GM12878 (cell line): ENCODE data around the gene SSBP3. TPM values are rescaled to one million over a fixed set of nuclear protein-coding genes. Genes with fewer than 3 reads are reported as not detected.

Experiments used
- ATAC-seq: fragments of 200-7000 bp; cut with Tn5 transposase; 3 replicates; pipeline ENCODE4 v1.9.1; 2020; ENCODE audit warnings: mild to moderate bottlenecking, moderate library complexity
- BruUV-seq: library from RNA; stranded (reverse); fragments of 400-500 nt; replicated peaks from 2 replicates; lab custom pipeline; 2021; lab: Mats Ljungman, UMichigan
- CTCF ChIA-PET: fragments of 300-600 bp; sonication (Branson Sonifier 250); formaldehyde crosslinking; extraction: SDS; loops from one replicate; lab custom pipeline; 2021; ENCODE audit warnings: inconsistent platforms; lab: Yijun Ruan, JAX
- POLR2A ChIA-PET: fragments of 350-600 bp; formaldehyde crosslinking; extraction: SDS; loops from one replicate; lab custom pipeline; 2021; ENCODE audit warnings: inconsistent platforms; lab: Charles Lee
- RAD21 ChIA-PET: fragments of 300-600 bp; sonication (Branson Sonifier 250); formaldehyde crosslinking; loops from one replicate; lab custom pipeline; 2023; ENCODE audit warnings: antibody characterized with exemption; ENCODE audit not compliant: unreplicated experiment; lab: Charles Lee
- SMC1A ChIA-PET: fragments of 300-600 bp; sonication (Branson Sonifier 250); formaldehyde crosslinking; loops from one replicate; lab custom pipeline; 2023; ENCODE audit not compliant: unreplicated experiment, uncharacterized antibody; lab: Charles Lee
- DNase-seq: peaks from one replicate; pipeline ENCODE4 v3.0.0-alpha.2; 2011; ENCODE audit warnings: low read depth, low spot score
- FAIRE-seq: peaks from 3 replicates; lab custom pipeline; 2011; peaks lifted over from hg19 to GRCh38; lab: Jason Lieb, UNC
- H2AFZ ChIP-seq: 2 replicates; pipeline ENCODE4 v1.6.0; 2011; ENCODE audit warnings: low read depth, low read length, control low read depth; ENCODE audit not compliant: control insufficient read depth
- H3K27ac ChIP-seq: 2 replicates; pipeline ENCODE4 v1.5.1; 2011; ENCODE audit warnings: control low read depth; ENCODE audit not compliant: control insufficient read depth, insufficient read depth
- H3K27me3 ChIP-seq, 2 experiments: replicated peaks in 1 of 2; 2 replicates each; pipeline versions ENCODE4 v1.6.0 to v1.6.1; 2011; ENCODE audit warnings: low read length in 1 of 2; ENCODE audit not compliant: control insufficient read depth in 2 of 2, insufficient read depth in 2 of 2
- H3K36me3 ChIP-seq, 2 experiments: 2 replicates each; pipeline ENCODE4 v1.5.1; 2011; ENCODE audit warnings: low read length in 1 of 2; ENCODE audit not compliant: control insufficient read depth in 2 of 2, insufficient read depth in 2 of 2
- H3K4me1 ChIP-seq: 2 replicates; pipeline ENCODE4 v1.6.1; 2011; ENCODE audit warnings: mild to moderate bottlenecking, low read length, moderate library complexity, mixed read lengths; ENCODE audit not compliant: control insufficient read depth, insufficient read depth
- H3K4me2 ChIP-seq: 2 replicates; pipeline ENCODE4 v1.6.0; 2011; ENCODE audit warnings: control low read depth; ENCODE audit not compliant: control insufficient read depth, insufficient read depth
- H3K4me3 ChIP-seq: fragments of 200-600 bp; sonication (generic); 2 replicates; pipeline ENCODE4 v1.5.1; 2016
- H3K79me2 ChIP-seq: 2 replicates; pipeline ENCODE4 v1.6.0; 2011; ENCODE audit warnings: low read length; ENCODE audit not compliant: control insufficient read depth, insufficient read depth
- H3K9ac ChIP-seq: 2 replicates; pipeline ENCODE4 v1.8.0; 2011; ENCODE audit warnings: low read length, control low read depth, mixed read lengths; ENCODE audit not compliant: control insufficient read depth, insufficient read depth
- H3K9me3 ChIP-seq: replicated peaks from 3 replicates; pipeline ENCODE4 v1.5.1; 2011; ENCODE audit warnings: mild to moderate bottlenecking, low read length; ENCODE audit not compliant: control insufficient read depth, insufficient read depth
- H4K20me1 ChIP-seq: 2 replicates; pipeline ENCODE4 v1.6.0; 2011; ENCODE audit not compliant: control insufficient read depth, insufficient read depth
- CEBPB ChIP-seq, 2 experiments: fragments of 150-350 bp in 1 of 2; IDR thresholded peaks; 2 replicates each; pipeline ENCODE4 v1.6.1; 2012 to 2014; ENCODE audit warnings: low read depth in 2 of 2, low read length in 2 of 2, borderline replicate concordance in 1 of 2, inconsistent platforms in 1 of 2
- CREB1 ChIP-seq: IDR thresholded peaks from 2 replicates; pipeline ENCODE4 v1.6.1; 2012; ENCODE audit warnings: low read depth, mild to moderate bottlenecking, inconsistent platforms
- FOXM1 ChIP-seq: IDR thresholded peaks from 2 replicates; pipeline ENCODE4 v1.6.1; 2012; ENCODE audit warnings: low read depth, mild to moderate bottlenecking, inconsistent platforms, low read length, moderate library complexity
- GABPA ChIP-seq: IDR thresholded peaks from 2 replicates; pipeline ENCODE4 v1.6.1; 2014; ENCODE audit warnings: antibody characterized with exemption, low read depth, mild to moderate bottlenecking, inconsistent platforms
- HDGF ChIP-seq: fragments of 450-650 bp; IDR thresholded peaks from 2 replicates; pipeline ENCODE4 v1.6.1; 2016; ENCODE audit warnings: antibody characterized with exemption
- NFXL1 ChIP-seq: fragments of 450-650 bp; IDR thresholded peaks from 2 replicates; pipeline ENCODE4 v1.6.1; 2017; ENCODE audit warnings: antibody characterized with exemption, mild to moderate bottlenecking, borderline replicate concordance
- NR2C2 ChIP-seq: IDR thresholded peaks from 2 replicates; pipeline ENCODE4 v1.6.1; 2011; ENCODE audit warnings: borderline replicate concordance, low read depth; ENCODE audit not compliant: control insufficient read depth, insufficient read length
- SIN3A ChIP-seq: IDR thresholded peaks from 2 replicates; pipeline ENCODE4 v1.6.1; 2012; ENCODE audit warnings: low read depth, low read length, improper control_type of control experiment
- WGBS: methylation state at CpG from one replicate; pipeline ENCODE4 v1.1.6; 2016; ENCODE audit warnings: low lambda C conversion rate; ENCODE audit not compliant: insufficient replicate concordance, insufficient coverage; ENCODE audit errors: missing lambda C conversion rate; 5-methylcytosine and 5-hydroxymethylcytosine counted together
- in situ Hi-C: fragments of 300-500 bp; cut with MboI; formaldehyde crosslinking; loops from 9 replicates; pipeline ENCODE4 v1.14.3; 2018; ENCODE audit warnings: mixed read lengths
- intact Hi-C: fragments of 100-400 bp; cut with micrococcal nuclease; formaldehyde crosslinking; loops from one replicate; pipeline ENCODE4 v1.14.2; 2022; ENCODE audit not compliant: unreplicated experiment
- polyA plus RNA-seq, 11 experiments: library from polyadenylated mRNA; depleted of rRNA in 4 of 11; unstranded in 6 of 11; stranded (reverse) in 5 of 11; fragments of >200 nt; fragmentation: Nextera tagmentation in 4 of 11; fragmentation: Illumina TruSeq in 1 of 11; extraction: Ambion mirVana in 4 of 11; extraction: Trizol in 1 of 11; gene quantifications; 1 replicate in 1 of 11; 2 replicates in 10 of 11; pipeline versions ENCODE4 v1.2.1 to v1.2.3, GENCODE V29; 2011 to 2016; ENCODE audit warnings: inconsistent platforms in 2 of 11, missing spikeins in 2 of 11, low read depth in 1 of 11
- total RNA-seq, 4 experiments: library from RNA; depleted of rRNA in 3 of 4; stranded (reverse); fragments of >200 nt in 3 of 4; fragmentation: Illumina TruSeq in 1 of 4; extraction: Trizol in 1 of 4; gene quantifications; 2 replicates each; pipeline versions ENCODE4 v1.2.1 to v1.2.3, GENCODE V29; 2013 to 2021
- TF ChIP-seq, protein P1 (sequence below): IDR thresholded peaks from 2 replicates; pipeline ENCODE4 v1.6.1; 2011; ENCODE audit warnings: borderline replicate concordance, low read depth, mild to moderate bottlenecking, moderate library complexity, low read length; ENCODE audit not compliant: insufficient read depth, poor library complexity, severe bottlenecking
- TF ChIP-seq, protein P2 (sequence below): fragments of 450-650 bp; IDR thresholded peaks from 2 replicates; pipeline ENCODE4 v1.6.1; 2017; ENCODE audit warnings: borderline replicate concordance
- TF ChIP-seq, protein P3 (sequence below): fragments of 150-350 bp; IDR thresholded peaks from 2 replicates; pipeline ENCODE4 v1.6.1; 2016; ENCODE audit warnings: low read depth, low read length
- TF ChIP-seq, protein P4 (sequence below): fragments of 450-650 bp; formaldehyde crosslinking; IDR thresholded peaks from 2 replicates; pipeline ENCODE4 v1.4.0; 2022; ENCODE audit warnings: mild to moderate bottlenecking, moderate library complexity
- TF ChIP-seq, protein P5 (sequence below): fragments of 450-650 bp; IDR thresholded peaks from 2 replicates; pipeline ENCODE4 v1.6.1; 2016; ENCODE audit warnings: mild to moderate bottlenecking

The SSBP3 gene
- total and polyA plus RNA-seq, 10 of the 15 experiments (the other 5 are each of a cell fraction or from before 2014, with no cell fraction given): 4.1 to 51.7 (median 17.1) TPM

DNA sequence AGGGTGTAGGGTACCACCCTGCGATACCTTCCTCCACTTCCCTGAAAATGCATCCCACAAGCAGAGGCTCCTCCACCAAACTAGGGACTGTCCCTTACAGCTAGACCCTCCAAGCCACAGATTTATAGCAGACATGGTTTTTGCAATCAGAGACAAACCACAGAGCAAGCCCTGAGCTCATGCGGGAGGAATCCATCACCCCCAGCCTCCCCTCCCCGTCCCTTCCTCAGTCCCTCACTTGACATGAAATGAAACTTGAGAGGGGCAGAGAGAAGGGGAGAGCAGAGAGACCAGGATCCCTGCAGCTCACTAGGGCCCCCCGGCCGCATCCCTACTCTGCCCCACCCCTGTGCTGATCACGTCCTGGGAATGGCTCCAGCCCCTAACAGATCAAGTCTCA lies 111.3 kb downstream of the SSBP3 start:
- H3K4me3 ChIP-seq: no peak overlapping the region
- in situ Hi-C loops: no loop called here
- H3K4me1 ChIP-seq: no peaks in the 10 kb centered on the region
- no peak for TF ChIP-seq GABPA
- TF ChIP-seq, protein P1, sequence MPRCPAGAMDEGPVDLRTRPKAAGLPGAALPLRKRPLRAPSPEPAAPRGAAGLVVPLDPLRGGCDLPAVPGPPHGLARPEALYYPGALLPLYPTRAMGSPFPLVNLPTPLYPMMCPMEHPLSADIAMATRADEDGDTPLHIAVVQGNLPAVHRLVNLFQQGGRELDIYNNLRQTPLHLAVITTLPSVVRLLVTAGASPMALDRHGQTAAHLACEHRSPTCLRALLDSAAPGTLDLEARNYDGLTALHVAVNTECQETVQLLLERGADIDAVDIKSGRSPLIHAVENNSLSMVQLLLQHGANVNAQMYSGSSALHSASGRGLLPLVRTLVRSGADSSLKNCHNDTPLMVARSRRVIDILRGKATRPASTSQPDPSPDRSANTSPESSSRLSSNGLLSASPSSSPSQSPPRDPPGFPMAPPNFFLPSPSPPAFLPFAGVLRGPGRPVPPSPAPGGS: no peak
- TF ChIP-seq NR2C2: no peak
- no peak for TF ChIP-seq HDGF
- TF ChIP-seq CREB1: no peak
- TF ChIP-seq, protein P2, sequence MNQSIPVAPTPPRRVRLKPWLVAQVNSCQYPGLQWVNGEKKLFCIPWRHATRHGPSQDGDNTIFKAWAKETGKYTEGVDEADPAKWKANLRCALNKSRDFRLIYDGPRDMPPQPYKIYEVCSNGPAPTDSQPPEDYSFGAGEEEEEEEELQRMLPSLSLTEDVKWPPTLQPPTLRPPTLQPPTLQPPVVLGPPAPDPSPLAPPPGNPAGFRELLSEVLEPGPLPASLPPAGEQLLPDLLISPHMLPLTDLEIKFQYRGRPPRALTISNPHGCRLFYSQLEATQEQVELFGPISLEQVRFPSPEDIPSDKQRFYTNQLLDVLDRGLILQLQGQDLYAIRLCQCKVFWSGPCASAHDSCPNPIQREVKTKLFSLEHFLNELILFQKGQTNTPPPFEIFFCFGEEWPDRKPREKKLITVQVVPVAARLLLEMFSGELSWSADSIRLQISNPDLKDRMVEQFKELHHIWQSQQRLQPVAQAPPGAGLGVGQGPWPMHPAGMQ: no peak
- TF ChIP-seq, protein P3, sequence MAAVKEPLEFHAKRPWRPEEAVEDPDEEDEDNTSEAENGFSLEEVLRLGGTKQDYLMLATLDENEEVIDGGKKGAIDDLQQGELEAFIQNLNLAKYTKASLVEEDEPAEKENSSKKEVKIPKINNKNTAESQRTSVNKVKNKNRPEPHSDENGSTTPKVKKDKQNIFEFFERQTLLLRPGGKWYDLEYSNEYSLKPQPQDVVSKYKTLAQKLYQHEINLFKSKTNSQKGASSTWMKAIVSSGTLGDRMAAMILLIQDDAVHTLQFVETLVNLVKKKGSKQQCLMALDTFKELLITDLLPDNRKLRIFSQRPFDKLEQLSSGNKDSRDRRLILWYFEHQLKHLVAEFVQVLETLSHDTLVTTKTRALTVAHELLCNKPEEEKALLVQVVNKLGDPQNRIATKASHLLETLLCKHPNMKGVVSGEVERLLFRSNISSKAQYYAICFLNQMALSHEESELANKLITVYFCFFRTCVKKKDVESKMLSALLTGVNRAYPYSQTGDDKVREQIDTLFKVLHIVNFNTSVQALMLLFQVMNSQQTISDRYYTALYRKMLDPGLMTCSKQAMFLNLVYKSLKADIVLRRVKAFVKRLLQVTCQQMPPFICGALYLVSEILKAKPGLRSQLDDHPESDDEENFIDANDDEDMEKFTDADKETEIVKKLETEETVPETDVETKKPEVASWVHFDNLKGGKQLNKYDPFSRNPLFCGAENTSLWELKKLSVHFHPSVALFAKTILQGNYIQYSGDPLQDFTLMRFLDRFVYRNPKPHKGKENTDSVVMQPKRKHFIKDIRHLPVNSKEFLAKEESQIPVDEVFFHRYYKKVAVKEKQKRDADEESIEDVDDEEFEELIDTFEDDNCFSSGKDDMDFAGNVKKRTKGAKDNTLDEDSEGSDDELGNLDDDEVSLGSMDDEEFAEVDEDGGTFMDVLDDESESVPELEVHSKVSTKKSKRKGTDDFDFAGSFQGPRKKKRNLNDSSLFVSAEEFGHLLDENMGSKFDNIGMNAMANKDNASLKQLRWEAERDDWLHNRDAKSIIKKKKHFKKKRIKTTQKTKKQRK: no peak
- TF ChIP-seq NFXL1: no peak
- TF ChIP-seq, protein P4, sequence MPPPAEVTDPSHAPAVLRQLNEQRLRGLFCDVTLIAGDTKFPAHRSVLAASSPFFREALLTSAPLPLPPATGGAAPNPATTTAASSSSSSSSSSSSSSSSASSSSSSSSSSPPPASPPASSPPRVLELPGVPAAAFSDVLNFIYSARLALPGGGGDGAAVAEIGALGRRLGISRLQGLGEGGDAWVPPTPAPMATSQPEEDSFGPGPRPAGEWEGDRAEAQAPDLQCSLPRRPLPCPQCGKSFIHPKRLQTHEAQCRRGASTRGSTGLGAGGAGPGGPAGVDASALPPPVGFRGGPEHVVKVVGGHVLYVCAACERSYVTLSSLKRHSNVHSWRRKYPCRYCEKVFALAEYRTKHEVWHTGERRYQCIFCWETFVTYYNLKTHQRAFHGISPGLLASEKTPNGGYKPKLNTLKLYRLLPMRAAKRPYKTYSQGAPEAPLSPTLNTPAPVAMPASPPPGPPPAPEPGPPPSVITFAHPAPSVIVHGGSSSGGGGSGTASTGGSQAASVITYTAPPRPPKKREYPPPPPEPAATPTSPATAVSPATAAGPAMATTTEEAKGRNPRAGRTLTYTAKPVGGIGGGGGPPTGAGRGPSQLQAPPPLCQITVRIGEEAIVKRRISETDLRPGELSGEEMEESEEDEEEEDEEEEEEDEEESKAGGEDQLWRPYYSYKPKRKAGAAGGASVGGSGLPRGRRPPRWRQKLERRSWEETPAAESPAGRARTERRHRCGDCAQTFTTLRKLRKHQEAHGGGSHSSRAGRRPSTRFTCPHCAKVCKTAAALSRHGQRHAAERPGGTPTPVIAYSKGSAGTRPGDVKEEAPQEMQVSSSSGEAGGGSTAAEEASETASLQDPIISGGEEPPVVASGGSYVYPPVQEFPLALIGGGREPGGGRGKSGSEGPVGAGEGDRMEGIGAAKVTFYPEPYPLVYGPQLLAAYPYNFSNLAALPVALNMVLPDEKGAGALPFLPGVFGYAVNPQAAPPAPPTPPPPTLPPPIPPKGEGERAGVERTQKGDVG (CRISPR knock-in tag): no peak
- no peak for TF ChIP-seq CEBPB (IDR thresholded peaks at IDR 0.05; ENCODE audit: borderline replicate concordance in 1 of 2, low read depth in 2 of 2, low read length in 2 of 2)
- TF ChIP-seq FOXM1: no peak
- TF ChIP-seq, protein P5, sequence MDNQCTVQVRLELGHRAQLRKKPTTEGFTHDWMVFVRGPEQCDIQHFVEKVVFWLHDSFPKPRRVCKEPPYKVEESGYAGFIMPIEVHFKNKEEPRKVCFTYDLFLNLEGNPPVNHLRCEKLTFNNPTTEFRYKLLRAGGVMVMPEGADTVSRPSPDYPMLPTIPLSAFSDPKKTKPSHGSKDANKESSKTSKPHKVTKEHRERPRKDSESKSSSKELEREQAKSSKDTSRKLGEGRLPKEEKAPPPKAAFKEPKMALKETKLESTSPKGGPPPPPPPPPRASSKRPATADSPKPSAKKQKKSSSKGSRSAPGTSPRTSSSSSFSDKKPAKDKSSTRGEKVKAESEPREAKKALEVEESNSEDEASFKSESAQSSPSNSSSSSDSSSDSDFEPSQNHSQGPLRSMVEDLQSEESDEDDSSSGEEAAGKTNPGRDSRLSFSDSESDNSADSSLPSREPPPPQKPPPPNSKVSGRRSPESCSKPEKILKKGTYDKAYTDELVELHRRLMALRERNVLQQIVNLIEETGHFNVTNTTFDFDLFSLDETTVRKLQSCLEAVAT: no peak
- no peak for TF ChIP-seq SIN3A

More for the DNA sequence above, 111.3 kb downstream of the SSBP3 start:
- no peaks in the 10 kb centered on the region for H3K27me3 ChIP-seq
- DNase-seq (no peak), FAIRE-seq (no peak), ATAC-seq (no peak)
- CTCF ChIA-PET: interaction anchor here (0.8 kb wide), 1 partner anchor 113 kb away, joined by 3 read pairs; no protein-coding TSS in a partner anchor
- H2AFZ ChIP-seq: no peak overlapping the region
- no TSS peak for BruUV-seq
- no peak overlapping the region for H3K4me2 ChIP-seq
- RAD21 ChIA-PET: no interaction called here
- H3K9ac ChIP-seq: no peak overlapping the region
- intact Hi-C loops: no loop called here
- SMC1A ChIA-PET: interaction anchor here (1.0 kb wide), 1 partner anchor 194 kb away, joined by 4 read pairs; no protein-coding TSS in a partner anchor
- H3K27ac ChIP-seq: no peak overlapping the region
- POLR2A ChIA-PET: no interaction called here
- WGBS: 86% methylated on average over 6 of the region's 6 CpGs
- H3K79me2 ChIP-seq: peaks cover 2% of the 10 kb centered on the region
- no peaks in the 10 kb centered on the region for H3K9me3 ChIP-seq
- H3K36me3 ChIP-seq: no peaks in the 10 kb centered on the region
- H4K20me1 ChIP-seq: peaks cover 2% of the 10 kb centered on the region; the same call in 1 of the 2 replicates
